ENCODE data around the gene FKBP5.

Gene FKBP5

GRCh38 chr6:35662999-35663398 lies 25.7 kb downstream of the FKBP5 start:
- no peak for DNase-seq

- DNase-seq = no peak
Measured at GRCh38 chr6:35654883-35655282, 33.8 kb downstream of the FKBP5 start.

- DNase-seq = no peak
Measured at GRCh38 chr6:35651244-35651643, 37.5 kb downstream of the FKBP5 start.

DNA sequence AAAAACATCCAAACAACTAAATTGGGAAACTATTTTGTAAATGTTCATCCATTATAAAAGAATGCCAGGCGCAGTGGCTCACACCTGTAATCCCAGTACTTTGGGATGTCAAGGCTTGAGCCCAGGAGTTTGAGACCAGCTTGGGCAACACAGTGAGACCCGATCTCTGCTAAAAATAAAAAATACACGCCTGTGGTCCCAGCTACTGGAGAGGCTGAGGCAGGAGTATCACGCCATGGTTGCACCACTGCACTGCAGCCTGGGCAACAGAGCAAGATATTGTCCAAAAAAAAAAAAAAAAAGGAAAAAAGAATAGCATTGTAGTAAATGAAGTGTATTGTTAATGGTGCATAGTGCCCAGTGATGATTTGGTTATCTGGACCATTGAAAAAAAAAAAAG lies 38.7 kb downstream of the FKBP5 start:
- no peak for DNase-seq

GRCh38 chr6:35648203-35648602 lies 40.5 kb downstream of the FKBP5 start:
- no peak for DNase-seq

- no peak for DNase-seq
Measured at GRCh38 chr6:35647400-35647799, 41.3 kb downstream of the FKBP5 start.

DNA sequence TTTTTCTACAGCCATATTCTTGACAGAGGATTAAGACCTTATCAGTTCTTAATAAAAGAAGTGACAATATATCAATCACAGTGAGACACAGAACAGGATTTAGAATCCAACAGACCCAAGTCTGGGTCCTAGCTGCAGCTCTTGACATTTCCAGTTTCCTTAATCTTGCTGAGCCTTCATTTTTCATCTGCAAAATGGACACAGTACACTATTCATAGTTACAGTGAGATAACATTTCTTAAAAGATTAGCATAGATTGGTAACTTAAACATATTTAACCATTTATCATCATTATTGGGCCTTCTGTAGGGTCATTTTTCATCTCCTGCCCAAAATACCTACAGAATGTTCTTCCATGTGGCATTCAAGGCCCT lies 45.6 kb downstream of the FKBP5 start:
- no peak for DNase-seq

GRCh38 chr6:35642471-35643161 lies 46.1 kb downstream of the FKBP5 start:
- DNase-seq = no peak

DNA sequence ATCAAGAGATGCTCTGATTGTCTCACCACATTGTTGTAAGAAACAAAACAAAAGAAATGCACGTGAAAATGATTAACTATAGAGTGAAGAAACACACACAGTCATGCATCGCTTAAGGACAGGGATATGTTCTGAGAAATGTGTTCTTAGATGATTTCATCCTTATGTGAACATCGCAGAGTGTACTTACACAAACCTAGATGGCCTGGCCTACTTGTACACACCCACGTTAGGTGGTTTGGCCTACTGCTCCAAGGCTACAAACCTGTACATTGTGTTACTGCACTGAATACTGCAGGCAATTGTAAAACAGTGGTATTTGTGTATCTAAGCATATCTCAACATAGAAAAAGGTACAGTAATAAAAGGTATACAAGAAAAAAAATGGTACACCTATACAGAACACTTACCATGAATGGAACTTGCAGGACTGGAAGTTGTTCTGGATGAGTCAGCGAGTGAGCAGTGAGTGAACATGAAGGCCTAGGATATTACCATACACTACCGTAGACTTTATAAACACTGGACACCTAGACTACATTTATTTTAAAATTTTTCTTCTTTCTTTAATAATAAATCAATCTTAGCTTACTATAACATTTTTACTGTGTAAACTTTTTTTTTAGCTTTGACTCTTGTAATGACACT lies 48.6 kb downstream of the FKBP5 start:
- no peak for DNase-seq

DNA sequence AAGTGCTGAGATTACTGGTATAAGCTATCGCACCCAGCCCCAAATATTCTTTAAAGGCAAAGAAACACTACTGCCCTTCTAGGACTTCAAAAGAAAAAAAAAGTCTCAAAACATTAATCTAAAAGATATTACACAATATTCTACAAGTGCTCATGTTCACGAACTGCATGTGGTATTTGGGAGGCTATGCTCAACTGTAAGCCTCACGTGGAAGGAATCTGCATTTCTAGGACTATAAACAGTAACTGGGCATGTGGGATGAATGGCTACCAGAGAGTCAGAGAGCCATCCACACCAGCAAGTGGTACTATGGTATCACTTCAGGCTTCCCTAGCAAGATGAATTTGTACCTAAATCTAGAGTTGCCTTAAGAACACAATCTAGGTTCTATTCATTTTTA lies 50.0 kb downstream of the FKBP5 start:
- no peak for DNase-seq

GRCh38 chr6:35637911-35638310 lies 50.8 kb downstream of the FKBP5 start:
- DNase-seq = no peak

- DNase-seq = no peak
Measured at GRCh38 chr6:35635601-35636597, 52.8 kb downstream of the FKBP5 start.

- DNase-seq = no peak
Measured at GRCh38 chr6:35634316-35634715, 54.4 kb downstream of the FKBP5 start.

DNA sequence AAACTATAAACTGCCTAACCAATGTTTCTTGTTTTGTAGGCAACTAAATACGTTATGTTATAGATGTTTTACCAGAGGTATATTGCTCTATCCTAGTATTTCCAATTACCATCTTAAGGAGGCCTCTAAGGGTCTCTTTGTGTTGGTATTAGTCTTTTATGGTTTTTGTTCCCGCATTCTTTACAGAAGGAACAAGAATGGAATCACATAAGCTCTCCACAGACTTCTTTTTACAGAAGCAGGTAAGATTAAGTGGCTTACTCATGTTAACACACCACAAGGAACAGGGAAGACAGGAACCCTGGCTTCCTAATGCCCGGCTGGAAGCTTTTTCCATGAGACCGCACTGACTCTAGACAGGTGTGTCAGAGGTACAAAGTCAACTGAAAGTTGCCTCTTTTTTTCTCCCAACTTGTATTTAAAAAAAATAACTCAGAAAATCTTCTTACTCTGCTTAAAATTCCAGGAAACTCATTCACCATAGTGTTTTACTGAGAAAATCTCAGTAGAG lies 55.1 kb downstream of the FKBP5 start:
- DNase-seq = no peak

DNA sequence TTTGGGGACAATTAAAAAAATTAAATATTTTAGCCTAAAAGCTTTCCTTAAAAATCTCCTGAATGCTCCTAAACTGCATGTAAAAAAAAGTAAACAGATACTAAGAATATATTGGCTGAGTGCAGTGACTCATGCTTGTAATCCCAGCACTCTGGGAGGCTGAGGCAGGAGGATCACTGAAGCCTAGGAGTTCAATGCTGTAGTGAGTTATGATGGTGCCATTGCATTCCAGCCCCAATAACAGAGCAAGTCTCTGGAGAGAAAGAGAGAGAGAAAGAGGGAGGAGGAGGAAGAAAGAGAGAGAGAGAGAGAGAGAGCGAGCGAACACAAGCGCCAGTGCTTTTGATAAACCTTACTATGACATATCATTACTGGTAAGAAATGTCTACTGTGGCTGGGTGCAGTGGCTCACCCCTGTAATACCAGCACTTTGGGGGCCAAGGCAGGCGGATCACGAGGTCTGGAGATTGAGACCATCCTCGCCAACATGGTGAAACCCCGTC lies 58.8 kb downstream of the FKBP5 start:
- no peak for DNase-seq

DNA sequence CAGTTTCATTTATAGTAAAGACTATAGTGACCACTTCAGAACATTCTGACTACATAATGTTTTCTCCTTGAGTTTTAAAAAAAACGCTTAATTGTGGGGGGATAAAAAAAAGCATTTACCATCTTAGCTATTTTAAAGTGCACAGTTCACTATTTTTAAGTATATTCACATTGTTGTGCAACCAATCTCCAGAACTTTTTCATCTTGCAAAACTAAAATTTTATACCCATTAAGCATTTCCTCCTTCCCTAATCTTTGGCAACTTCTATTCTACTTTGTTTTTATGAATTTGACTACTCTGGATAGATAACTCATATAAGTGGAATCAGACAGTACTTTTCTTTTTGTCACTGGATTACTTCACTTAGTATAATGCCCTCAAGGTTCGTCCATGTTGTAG lies 62.3 kb downstream of the FKBP5 start:
- DNase-seq = no peak

- no peak for DNase-seq
Measured at GRCh38 chr6:35624341-35625070, 64.2 kb downstream of the FKBP5 start.

- no peak for DNase-seq
Measured at GRCh38 chr6:35622283-35622682, 66.4 kb downstream of the FKBP5 start.

GRCh38 chr6:35620706-35621105 lies 68.0 kb downstream of the FKBP5 start:
- DNase-seq = no peak

GRCh38 chr6:35613762-35614161 lies 75.0 kb downstream of the FKBP5 start:
- no peak for DNase-seq

DNA sequence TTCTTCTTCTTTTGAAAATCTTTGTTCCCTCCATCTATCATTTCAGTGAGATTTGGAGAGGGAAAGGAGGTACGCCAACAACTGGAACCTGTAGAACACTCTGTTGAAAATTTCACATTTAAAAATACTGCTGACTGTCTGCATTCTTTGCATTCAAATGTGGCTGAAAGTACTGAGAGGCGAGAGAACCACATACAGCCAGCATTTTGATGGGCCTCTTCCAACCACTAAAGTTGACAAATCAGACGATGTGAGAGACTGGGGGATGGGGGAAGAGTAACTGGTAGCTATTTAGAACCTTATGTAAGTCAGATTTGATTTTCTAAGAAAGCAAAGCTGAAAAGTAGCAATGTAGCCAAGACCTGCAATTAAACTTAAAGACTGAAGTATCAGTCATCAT lies 77.5 kb downstream of the FKBP5 start:
- DNase-seq = no peak

DNA sequence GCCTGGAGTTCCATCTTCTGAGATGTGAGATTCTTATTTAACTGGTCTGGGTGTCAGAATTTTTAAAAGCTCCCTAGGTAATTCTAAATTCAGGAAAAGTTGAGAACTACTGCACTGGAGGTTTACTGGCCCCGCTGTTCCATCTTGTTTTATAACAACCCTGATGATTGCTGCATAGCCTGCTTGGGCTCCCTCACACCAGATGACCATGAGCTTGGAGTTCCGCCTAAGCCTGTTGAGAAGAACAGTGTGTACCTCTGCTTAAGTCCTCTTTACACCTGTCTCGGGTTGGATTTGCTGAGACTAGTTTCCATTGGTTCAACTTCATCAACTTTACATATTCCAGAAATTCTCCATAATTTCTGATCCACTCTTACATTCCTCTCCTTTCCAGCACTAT lies 77.9 kb downstream of the FKBP5 start:
- DNase-seq = no peak

DNA sequence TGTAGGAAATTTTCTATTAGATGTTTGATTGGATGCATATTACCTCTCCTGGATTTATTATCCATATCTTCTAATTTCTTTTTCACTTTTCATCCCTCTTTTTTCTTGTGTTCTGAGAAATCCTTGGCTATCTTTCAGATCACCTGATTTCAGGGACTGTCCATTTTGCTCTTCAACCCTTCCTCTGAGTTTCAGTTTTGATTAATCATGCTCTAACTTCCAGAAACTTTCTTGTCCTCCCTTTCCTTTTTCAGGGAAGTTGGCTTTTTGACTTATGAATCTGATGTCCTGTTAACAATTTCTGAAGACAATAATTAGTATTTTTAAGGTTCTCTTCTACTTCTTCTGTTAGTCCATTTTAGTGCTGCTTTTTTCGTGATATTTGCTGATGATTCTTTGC lies 79.1 kb downstream of the FKBP5 start:
- no peak for DNase-seq

Measured in NCI-H146 (cell line).